ENCODE measurements around the gene WDR20. TPM values are rescaled to one million over a fixed set of nuclear protein-coding genes. Genes with fewer than 3 reads are reported as not detected.

Gene WDR20
- total RNA-seq, 6 donors from 2014 or later, result 16.3 to 28.8 (median 20.6) TPM

DNA sequence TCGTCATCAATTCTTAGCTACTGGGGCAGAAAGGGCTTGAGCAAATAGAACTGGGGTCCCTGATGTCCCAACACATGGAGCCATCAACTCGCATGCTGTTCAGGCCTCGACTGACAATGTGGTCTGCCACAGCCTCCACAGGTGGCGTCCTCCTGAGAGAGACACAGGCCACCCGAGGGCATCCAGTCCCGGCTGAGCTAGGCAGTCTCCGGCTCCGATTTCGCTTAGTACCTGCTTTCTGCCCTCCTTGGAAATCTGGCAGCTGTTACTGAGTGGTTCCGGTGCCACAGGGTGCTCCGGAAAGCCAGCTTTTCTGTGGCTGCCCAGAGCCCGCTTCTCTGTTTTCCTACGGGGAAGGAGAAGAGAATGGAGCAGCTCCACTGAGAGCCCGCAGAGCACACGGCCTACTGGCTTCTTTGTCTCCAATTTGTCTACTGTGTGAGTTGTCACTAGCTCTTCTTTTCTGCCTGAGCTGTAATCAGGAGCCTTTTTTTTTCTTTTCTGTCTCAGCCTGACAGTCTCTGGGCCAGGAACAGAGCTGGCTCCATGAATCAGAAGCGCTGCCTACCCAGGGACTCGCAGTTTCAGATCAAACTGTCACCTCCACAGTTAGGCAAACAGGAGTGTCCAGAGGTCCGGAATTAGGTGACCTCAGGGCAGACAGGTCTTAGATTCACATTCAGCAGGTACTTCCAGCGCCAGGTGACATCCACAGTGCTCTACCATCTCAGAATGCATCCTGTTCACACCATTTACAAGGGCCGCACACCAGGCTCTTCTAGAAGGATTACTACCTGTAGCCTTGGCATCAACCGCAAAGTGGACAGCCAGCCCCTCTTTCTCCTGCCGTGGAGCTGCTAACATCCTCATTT is 92.0 kb downstream of the WDR20 start:
- H3K27ac ChIP-seq, result no peak overlapping the region
- DNase-seq (no peak), ATAC-seq (ENCODE audit: low FRiP score in 2 of 2) (no peak)
- peaks cover 0 to 2% (median 0%) of the 10 kb centered on the region in 4 donors for H3K4me1 ChIP-seq
- no peaks in the 10 kb centered on the region for H3K9me3 ChIP-seq
- H3K36me3 ChIP-seq, result peaks cover 0 to 17% (median 8%) of the 10 kb centered on the region in 4 donors
- no peaks in the 10 kb centered on the region for H3K27me3 ChIP-seq
- WGBS, 2 donors, result 88 to 95% methylated on average over 17 to 22 of the region's 22 CpGs
- H3K4me3 ChIP-seq, result no peak overlapping the region
- TF ChIP-seq, protein P1, sequence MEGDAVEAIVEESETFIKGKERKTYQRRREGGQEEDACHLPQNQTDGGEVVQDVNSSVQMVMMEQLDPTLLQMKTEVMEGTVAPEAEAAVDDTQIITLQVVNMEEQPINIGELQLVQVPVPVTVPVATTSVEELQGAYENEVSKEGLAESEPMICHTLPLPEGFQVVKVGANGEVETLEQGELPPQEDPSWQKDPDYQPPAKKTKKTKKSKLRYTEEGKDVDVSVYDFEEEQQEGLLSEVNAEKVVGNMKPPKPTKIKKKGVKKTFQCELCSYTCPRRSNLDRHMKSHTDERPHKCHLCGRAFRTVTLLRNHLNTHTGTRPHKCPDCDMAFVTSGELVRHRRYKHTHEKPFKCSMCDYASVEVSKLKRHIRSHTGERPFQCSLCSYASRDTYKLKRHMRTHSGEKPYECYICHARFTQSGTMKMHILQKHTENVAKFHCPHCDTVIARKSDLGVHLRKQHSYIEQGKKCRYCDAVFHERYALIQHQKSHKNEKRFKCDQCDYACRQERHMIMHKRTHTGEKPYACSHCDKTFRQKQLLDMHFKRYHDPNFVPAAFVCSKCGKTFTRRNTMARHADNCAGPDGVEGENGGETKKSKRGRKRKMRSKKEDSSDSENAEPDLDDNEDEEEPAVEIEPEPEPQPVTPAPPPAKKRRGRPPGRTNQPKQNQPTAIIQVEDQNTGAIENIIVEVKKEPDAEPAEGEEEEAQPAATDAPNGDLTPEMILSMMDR (IDR thresholded peaks at IDR 0.05), result no peak
- TF ChIP-seq POLR2AphosphoS5 (IDR thresholded peaks at IDR 0.05) (no peak), POLR2A (IDR thresholded peaks at IDR 0.05) (no peak), EP300 (IDR thresholded peaks at IDR 0.05) (no peak)

DNA sequence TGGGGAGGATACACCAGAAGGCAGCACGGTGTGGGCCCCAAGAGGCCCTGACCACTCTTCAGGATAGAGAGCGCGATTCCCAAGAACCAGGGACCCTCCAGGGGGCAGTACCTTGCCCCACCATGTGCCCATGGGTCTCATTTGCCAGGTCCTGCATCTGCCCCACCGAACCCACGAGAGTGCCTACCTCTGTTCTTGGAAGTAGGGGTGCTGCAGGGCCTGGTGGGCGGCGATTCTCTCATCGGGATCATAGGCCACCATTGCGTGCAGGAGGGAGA is 92.6 kb downstream of the WDR20 start:
- no peaks in the 10 kb centered on the region for H3K27me3 ChIP-seq
- ATAC-seq (ENCODE audit: low FRiP score in 2 of 2), result no peak
- no peak overlapping the region for H3K4me3 ChIP-seq
- TF ChIP-seq, protein P1 (IDR thresholded peaks at IDR 0.05), result no peak
- TF ChIP-seq EP300 (IDR thresholded peaks at IDR 0.05) (no peak), POLR2A (IDR thresholded peaks at IDR 0.05) (no peak)
- peaks cover 0 to 17% (median 8%) of the 10 kb centered on the region in 4 donors for H3K36me3 ChIP-seq
- 93 to 98% methylated on average over 9 of the region's 9 CpGs for WGBS, 2 donors
- peaks cover 0 to 2% (median 0%) of the 10 kb centered on the region in 4 donors for H3K4me1 ChIP-seq
- no peak overlapping the region for H3K27ac ChIP-seq
- DNase-seq, result no peak
- no peaks in the 10 kb centered on the region for H3K9me3 ChIP-seq

DNA sequence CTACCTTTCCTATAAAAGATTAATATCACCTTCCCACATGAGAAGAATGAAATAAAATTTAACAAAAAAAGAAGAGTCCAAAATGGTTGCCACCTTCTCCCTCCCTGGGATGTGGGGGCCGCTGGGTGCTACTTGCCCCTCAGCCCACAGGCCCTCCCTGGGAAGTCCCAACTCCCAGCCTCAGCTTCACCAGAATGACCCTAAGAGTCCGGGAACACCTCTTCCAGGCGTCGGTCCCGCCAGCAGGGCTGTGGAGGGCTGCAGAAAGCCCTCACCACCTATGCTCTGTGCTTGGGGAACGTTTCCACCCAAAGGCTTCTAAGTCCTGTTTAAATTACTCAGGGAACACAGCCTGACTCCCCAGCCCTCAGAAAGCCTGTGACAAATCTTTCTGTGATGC is 93.4 kb downstream of the WDR20 start:
- ATAC-seq (ENCODE audit: low FRiP score in 2 of 2) (no peak), DNase-seq (no peak)
- TF ChIP-seq, protein P1 (IDR thresholded peaks at IDR 0.05), result no peak
- TF ChIP-seq POLR2AphosphoS5 (IDR thresholded peaks at IDR 0.05) (no peak), EP300 (IDR thresholded peaks at IDR 0.05) (no peak), POLR2A (IDR thresholded peaks at IDR 0.05) (no peak)
- 87 to 89% methylated on average over 3 to 6 of the region's 6 CpGs for WGBS, 2 donors
- no peak overlapping the region for H3K4me3 ChIP-seq
- H3K36me3 ChIP-seq, result peaks cover 0 to 17% (median 8%) of the 10 kb centered on the region in 4 donors
- no peak overlapping the region for H3K27ac ChIP-seq
- H3K4me1 ChIP-seq, result peaks cover 0 to 2% (median 0%) of the 10 kb centered on the region in 4 donors
- no peaks in the 10 kb centered on the region for H3K9me3 ChIP-seq
- H3K27me3 ChIP-seq, result no peaks in the 10 kb centered on the region

DNA sequence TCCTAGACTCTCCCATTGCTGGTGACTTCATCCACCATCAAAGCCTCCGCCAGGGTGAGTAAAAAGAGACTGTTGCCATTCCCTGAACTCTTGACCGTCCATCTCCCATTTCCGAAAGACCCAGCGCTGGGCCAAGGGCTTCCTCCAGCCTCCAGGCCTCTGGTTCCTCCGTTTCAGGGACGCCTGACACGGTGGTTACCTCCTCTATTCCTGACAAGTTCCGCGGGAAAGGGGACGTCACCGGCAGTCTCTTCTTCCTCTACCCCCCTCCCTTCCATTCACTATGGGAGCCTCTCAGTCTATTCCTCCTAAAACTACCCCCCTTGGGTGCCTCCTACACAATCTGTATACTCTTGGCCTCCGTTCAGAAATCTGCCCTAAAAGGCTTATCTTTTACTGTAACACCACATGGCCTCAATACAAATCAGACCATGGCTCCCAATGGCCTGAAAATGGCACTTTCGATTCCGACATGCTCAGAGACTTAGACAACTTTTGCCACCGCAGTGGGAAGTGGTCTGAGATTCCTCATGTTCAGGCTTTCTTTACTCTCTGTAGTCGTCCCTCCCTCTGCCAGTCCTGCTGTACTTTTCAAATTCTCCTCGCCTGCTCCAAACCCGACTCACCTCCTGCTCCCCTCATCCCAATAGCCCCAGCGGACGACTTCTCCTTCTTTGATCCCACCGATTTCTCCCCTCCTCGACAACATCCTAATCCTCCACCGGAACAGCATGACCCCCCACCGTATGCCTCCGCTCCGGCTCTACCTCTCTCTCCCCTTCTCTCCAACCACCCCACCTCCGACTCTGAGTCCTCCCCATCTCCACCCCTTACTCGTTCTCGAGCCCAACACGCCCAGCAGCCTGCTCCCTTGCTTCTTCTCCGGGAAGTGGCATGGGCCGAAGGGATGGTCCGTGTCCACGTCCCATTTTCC is 94.9 kb downstream of the WDR20 start:
- peaks cover 0 to 2% (median 0%) of the 10 kb centered on the region in 4 donors for H3K4me1 ChIP-seq
- no peak overlapping the region for H3K27ac ChIP-seq
- TF ChIP-seq POLR2A (IDR thresholded peaks at IDR 0.05), result no peak
- TF ChIP-seq POLR2AphosphoS5 (IDR thresholded peaks at IDR 0.05), result no peak
- WGBS, 2 donors, result 71 to 74% methylated on average over 34 of the region's 34 CpGs
- ATAC-seq (ENCODE audit: low FRiP score in 2 of 2) (peak in 1 of 2 donors; percentile 59), DNase-seq (no peak)
- H3K4me3 ChIP-seq, result peak overlapping the region in 1 of 4 donors; percentile 8
- no peaks in the 10 kb centered on the region for H3K9me3 ChIP-seq
- H3K36me3 ChIP-seq, result peaks cover 0 to 11% (median 8%) of the 10 kb centered on the region in 4 donors
- H3K27me3 ChIP-seq, result no peaks in the 10 kb centered on the region
